CD4-positive, alpha-beta memory T cell (primary cell): ENCODE results near the gene SORCS2. TPM values are rescaled to one million over a fixed set of nuclear protein-coding genes. Genes with fewer than 3 reads are reported as not detected.

Experiments
- CTCF ChIA-PET: fragments of 350-600 bp; sonication (Branson Sonifier 250); formaldehyde crosslinking; loops from one replicate; lab custom pipeline; 2021; ENCODE audit warnings: inconsistent platforms; ENCODE audit not compliant: partially characterized antibody; lab: Charles Lee
- POLR2A ChIA-PET: fragments of 350-600 bp; sonication (Branson Sonifier 250); formaldehyde crosslinking; loops from one replicate; lab custom pipeline; 2021; ENCODE audit not compliant: partially characterized antibody; lab: Charles Lee
- DNase-seq, 5 donors: peaks; one replicate each; pipeline versions ENCODE4 v3.0.0 to v3.0.0-alpha.2; 2020 to 2022; ENCODE audit warnings: mixed read lengths in 1 of 5
- H3K27ac ChIP-seq: one replicate; pipeline ENCODE4 v1.7.0; 2013; ENCODE audit warnings: low read depth, low read length
- H3K27me3 ChIP-seq: 2 replicates; pipeline ENCODE4 v1.7.0; 2013; ENCODE audit warnings: mild to moderate bottlenecking, low read length, moderate library complexity; ENCODE audit not compliant: insufficient read depth
- H3K36me3 ChIP-seq: 2 replicates; pipeline ENCODE4 v1.7.0; 2013; ENCODE audit warnings: mild to moderate bottlenecking, low read length, moderate library complexity; ENCODE audit not compliant: insufficient read depth
- H3K4me1 ChIP-seq: 2 replicates; pipeline ENCODE4 v1.7.0; 2013; ENCODE audit warnings: mild to moderate bottlenecking, low read length, moderate library complexity; ENCODE audit not compliant: insufficient read depth
- H3K4me3 ChIP-seq, 2 donors: one replicate each; pipeline ENCODE4 v1.7.0; 2013; ENCODE audit warnings: low read length in 2 of 2, mild to moderate bottlenecking in 1 of 2
- H3K9me3 ChIP-seq, 2 donors: one replicate each; pipeline ENCODE4 v1.7.0; 2013; ENCODE audit warnings: low read length in 2 of 2, control low read depth in 1 of 2; ENCODE audit not compliant: control insufficient read depth in 1 of 2
- H3K27ac Mint-ChIP-seq, 7 donors: one replicate each; pipeline ENCODE4 v1.8.0; 2020 to 2021; ENCODE audit warnings: mixed read lengths in 7 of 7, mild to moderate bottlenecking in 6 of 7, inconsistent platforms in 3 of 7, moderate library complexity in 3 of 7
- H3K27me3 Mint-ChIP-seq, 2 donors: one replicate each; pipeline ENCODE4 v1.8.0; 2020 to 2021; ENCODE audit warnings: mixed read lengths in 2 of 2
- H3K36me3 Mint-ChIP-seq, 2 donors: one replicate each; pipeline ENCODE4 v1.8.0; 2020 to 2021; ENCODE audit warnings: mixed read lengths in 2 of 2, inconsistent platforms in 1 of 2, mild to moderate bottlenecking in 1 of 2
- H3K4me1 Mint-ChIP-seq, 4 donors: one replicate each; pipeline ENCODE4 v1.8.0; 2020 to 2021; ENCODE audit warnings: mixed read lengths in 4 of 4, mild to moderate bottlenecking in 1 of 4
- H3K4me3 Mint-ChIP-seq, 8 donors: one replicate each; pipeline ENCODE4 v1.8.0; 2020 to 2021; ENCODE audit warnings: mixed read lengths in 8 of 8, mild to moderate bottlenecking in 7 of 8, moderate library complexity in 6 of 8, inconsistent platforms in 3 of 8
- H3K9me3 Mint-ChIP-seq, 8 donors: one replicate each; pipeline ENCODE4 v1.8.0; 2020 to 2021; ENCODE audit warnings: mixed read lengths in 8 of 8, mild to moderate bottlenecking in 5 of 8, inconsistent platforms in 3 of 8, moderate library complexity in 1 of 8
- intact Hi-C: fragments of 100-400 bp; cut with micrococcal nuclease; formaldehyde crosslinking; loops from one replicate; pipeline ENCODE4 v1.15.1; 2023
- polyA plus RNA-seq, 2 donors: library from polyadenylated mRNA; unstranded; fragments of 300-500 nt; fragmentation: Illumina TruSeq; gene quantifications; one replicate each; pipeline ENCODE4 v1.2.3, GENCODE V29; 2021
- total RNA-seq, 2 experiments: library from RNA; stranded (reverse); gene quantifications; one replicate each; pipeline ENCODE4 v1.2.3, GENCODE V29; 2021

Gene SORCS2
- total and polyA plus RNA-seq, 4 experiments from 2014 or later = not detected

- H3K4me1 ChIP-seq = no peaks in the 10 kb centered on the region
Observed at GRCh38 chr4:7360806-7361205, 168.5 kb downstream of the SORCS2 start.

DNA sequence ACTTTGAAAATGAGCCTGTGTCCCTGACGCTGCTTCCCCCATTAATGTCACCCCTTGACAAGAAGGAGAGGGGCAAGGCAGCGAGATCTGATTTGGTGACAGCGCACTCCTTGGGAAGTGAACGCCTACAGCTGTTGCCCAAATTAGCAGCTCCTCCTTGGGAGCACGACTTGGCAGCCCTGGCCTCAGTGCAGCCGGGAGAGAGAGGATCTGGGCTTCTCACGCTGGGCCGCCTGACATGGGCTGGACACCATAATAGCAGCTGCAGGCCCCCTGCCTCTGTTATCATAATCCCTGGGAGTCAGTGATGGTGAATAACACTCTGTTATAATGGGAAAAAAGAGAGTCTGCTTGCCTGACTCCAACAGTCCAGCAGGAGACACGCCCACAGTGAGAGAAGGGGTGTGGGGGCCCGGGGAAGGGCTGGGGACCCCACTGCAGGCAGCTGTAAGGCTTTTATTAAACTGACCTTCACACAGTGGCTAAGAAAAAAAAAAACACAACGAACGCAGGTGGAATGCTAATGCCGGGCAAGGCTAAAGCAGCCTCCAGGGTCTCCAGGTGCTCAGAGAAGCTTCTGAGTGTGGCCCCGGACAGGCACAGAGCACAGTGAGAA is 169.1 kb downstream of the SORCS2 start:
- no peak for DNase-seq
- ChIA-PET CTCF (no interaction called here), POLR2A (no interaction called here)
- Mint-ChIP-seq H3K27me3 (peaks cover 3 to 4% of the 10 kb centered on the region in 2 donors), H3K36me3 (no peaks in the 10 kb centered on the region), H3K27ac (no peak overlapping the region), H3K9me3 (peaks cover 0 to 3% (median 0%) of the 10 kb centered on the region in 8 donors), H3K4me1 (no peaks in the 10 kb centered on the region), H3K4me3 (no peak overlapping the region)
- H3K27me3 ChIP-seq = no peaks in the 10 kb centered on the region
- no peaks in the 10 kb centered on the region for H3K36me3 ChIP-seq
- H3K4me3 ChIP-seq = no peak overlapping the region
- H3K9me3 ChIP-seq = no peaks in the 10 kb centered on the region
- no peaks in the 10 kb centered on the region for H3K4me1 ChIP-seq
- H3K27ac ChIP-seq = no peak overlapping the region
- intact Hi-C loops = no loop called here

More at GRCh38 chr4:7360806-7361205, 168.5 kb downstream of the SORCS2 start:
- Mint-ChIP-seq H3K27ac (no peak overlapping the region), H3K9me3 (peaks cover 0 to 3% (median 0%) of the 10 kb centered on the region in 8 donors), H3K27me3 (peaks cover 3 to 4% of the 10 kb centered on the region in 2 donors), H3K4me3 (no peak overlapping the region), H3K4me1 (no peaks in the 10 kb centered on the region), H3K36me3 (no peaks in the 10 kb centered on the region)
- CTCF ChIA-PET = no interaction called here
- Histone ChIP-seq H3K27ac (no peak overlapping the region), H3K9me3 (no peaks in the 10 kb centered on the region), H3K36me3 (no peaks in the 10 kb centered on the region), H3K4me3 (no peak overlapping the region), H3K27me3 (no peaks in the 10 kb centered on the region)
- intact Hi-C loops = no loop called here
- POLR2A ChIA-PET = no interaction called here
- DNase-seq = no peak

DNA sequence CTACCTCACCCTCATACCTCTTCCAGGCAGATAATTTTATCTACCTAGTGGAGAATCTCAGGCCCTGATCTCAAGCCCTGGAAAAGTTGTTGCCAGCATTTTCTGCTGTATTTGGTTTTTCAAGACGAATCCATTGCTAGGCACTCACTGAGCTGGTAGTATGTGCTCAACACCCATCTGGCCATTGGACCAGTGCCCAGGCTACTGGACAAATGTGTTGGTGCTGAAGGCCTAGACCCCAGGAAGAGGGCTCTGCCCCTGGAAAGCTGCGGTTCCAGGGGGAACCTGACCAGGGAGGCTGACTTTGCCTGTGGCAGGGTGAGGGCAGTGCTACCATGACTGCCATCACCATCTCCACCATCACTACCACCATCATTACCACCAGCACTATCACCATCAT is 170.0 kb downstream of the SORCS2 start:
- Histone ChIP-seq H3K36me3 (no peaks in the 10 kb centered on the region), H3K27me3 (no peaks in the 10 kb centered on the region), H3K4me1 (no peaks in the 10 kb centered on the region), H3K27ac (no peak overlapping the region), H3K9me3 (no peaks in the 10 kb centered on the region), H3K4me3 (no peak overlapping the region)
- ChIA-PET CTCF (no interaction called here), POLR2A (no interaction called here)
- no peak for DNase-seq
- H3K27ac Mint-ChIP-seq = no peak overlapping the region
- H3K27me3 Mint-ChIP-seq = peaks cover 5 to 8% of the 10 kb centered on the region in 2 donors
- H3K4me1 Mint-ChIP-seq = peaks cover 0 to 2% (median 0%) of the 10 kb centered on the region in 4 donors
- peaks cover 0 to 3% (median 0%) of the 10 kb centered on the region in 8 donors for H3K9me3 Mint-ChIP-seq
- intact Hi-C loops = no loop called here
- H3K4me3 Mint-ChIP-seq = no peak overlapping the region
- H3K36me3 Mint-ChIP-seq = no peaks in the 10 kb centered on the region

DNA sequence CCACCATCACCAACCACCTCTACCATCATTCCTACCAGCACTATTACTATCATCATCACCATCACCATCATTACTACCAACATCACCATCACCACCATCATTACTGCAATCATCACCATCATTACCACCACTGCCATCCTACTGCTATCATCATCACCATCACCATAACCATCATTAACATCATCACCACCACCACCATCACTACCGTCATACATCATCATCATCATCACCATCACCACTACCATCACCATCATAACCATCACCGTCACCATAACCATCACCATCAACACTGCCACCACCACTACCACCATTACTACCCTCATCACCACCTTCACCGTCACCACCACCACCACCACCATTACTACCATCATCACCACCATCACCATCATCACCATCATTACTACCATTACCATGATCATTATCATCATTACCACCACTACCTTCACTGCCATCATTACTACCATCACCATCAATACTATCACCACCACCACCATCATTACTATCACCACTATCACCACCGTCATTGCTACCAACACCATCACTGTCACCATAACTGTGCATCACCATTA is 170.6 kb downstream of the SORCS2 start:
- POLR2A ChIA-PET = no interaction called here
- DNase-seq = no peak
- no peaks in the 10 kb centered on the region for H3K9me3 ChIP-seq
- no peak overlapping the region for H3K27ac ChIP-seq
- Mint-ChIP-seq H3K27ac (no peak overlapping the region), H3K9me3 (peaks cover 0 to 3% (median 0%) of the 10 kb centered on the region in 8 donors), H3K4me3 (no peak overlapping the region), H3K4me1 (peaks cover 0 to 2% (median 0%) of the 10 kb centered on the region in 4 donors), H3K27me3 (peaks cover 5 to 8% of the 10 kb centered on the region in 2 donors), H3K36me3 (no peaks in the 10 kb centered on the region)
- intact Hi-C loops = no loop called here
- no peaks in the 10 kb centered on the region for H3K4me1 ChIP-seq
- H3K4me3 ChIP-seq = no peak overlapping the region
- no peaks in the 10 kb centered on the region for H3K36me3 ChIP-seq
- H3K27me3 ChIP-seq = no peaks in the 10 kb centered on the region
- CTCF ChIA-PET = no interaction called here

DNA sequence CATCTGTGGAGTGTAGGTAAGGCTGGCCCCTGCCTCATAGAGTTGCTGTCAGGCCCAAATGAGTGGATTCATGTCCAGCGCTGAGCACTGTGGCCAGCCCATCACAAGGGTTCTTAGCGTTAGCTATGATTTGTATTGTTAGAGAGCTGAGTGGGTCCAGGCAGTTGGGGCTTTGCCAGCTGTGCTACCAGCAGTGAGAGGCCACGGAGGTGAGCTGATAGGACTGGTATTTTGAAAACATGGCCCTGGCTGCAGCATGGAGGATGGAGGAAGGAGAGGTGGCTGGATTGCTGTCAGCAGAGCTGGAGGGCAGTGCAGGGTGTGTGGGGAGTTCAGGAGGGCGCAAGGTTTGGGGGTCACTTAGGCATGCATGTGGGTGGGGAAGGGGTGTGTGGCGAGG is 172.6 kb downstream of the SORCS2 start:
- no peak overlapping the region for H3K27ac ChIP-seq
- Mint-ChIP-seq H3K27me3 (peaks cover 5 to 12% of the 10 kb centered on the region in 2 donors), H3K4me3 (no peak overlapping the region), H3K27ac (no peak overlapping the region), H3K9me3 (peaks cover 0 to 3% (median 0%) of the 10 kb centered on the region in 8 donors), H3K36me3 (no peaks in the 10 kb centered on the region), H3K4me1 (peaks cover 0 to 2% (median 0%) of the 10 kb centered on the region in 4 donors)
- H3K4me3 ChIP-seq = no peak overlapping the region
- H3K9me3 ChIP-seq = no peaks in the 10 kb centered on the region
- ChIA-PET CTCF (no interaction called here), POLR2A (no interaction called here)
- DNase-seq = no peak
- H3K27me3 ChIP-seq = no peaks in the 10 kb centered on the region
- H3K36me3 ChIP-seq = no peaks in the 10 kb centered on the region
- intact Hi-C loops = no loop called here
- no peaks in the 10 kb centered on the region for H3K4me1 ChIP-seq

- Mint-ChIP-seq H3K27ac (no peak overlapping the region), H3K36me3 (no peaks in the 10 kb centered on the region), H3K4me1 (peaks cover 0 to 2% (median 0%) of the 10 kb centered on the region in 4 donors), H3K4me3 (no peak overlapping the region), H3K27me3 (peaks cover 5 to 14% of the 10 kb centered on the region in 2 donors), H3K9me3 (peaks cover 0 to 3% (median 0%) of the 10 kb centered on the region in 8 donors)
- H3K4me3 ChIP-seq = no peak overlapping the region
- H3K9me3 ChIP-seq = no peaks in the 10 kb centered on the region
- ChIA-PET POLR2A (no interaction called here), CTCF (no interaction called here)
- intact Hi-C loops = no loop called here
- no peaks in the 10 kb centered on the region for H3K36me3 ChIP-seq
- no peak overlapping the region for H3K27ac ChIP-seq
- no peak for DNase-seq
- H3K27me3 ChIP-seq = no peaks in the 10 kb centered on the region
- no peaks in the 10 kb centered on the region for H3K4me1 ChIP-seq
Observed at GRCh38 chr4:7365462-7366179, 173.3 kb downstream of the SORCS2 start.

GRCh38 chr4:7366180-7366945 is 174.0 kb downstream of the SORCS2 start:
- no peak overlapping the region for H3K4me3 Mint-ChIP-seq
- peaks cover 2 to 16% of the 10 kb centered on the region in 2 donors for H3K27me3 Mint-ChIP-seq
- no peak overlapping the region for H3K27ac Mint-ChIP-seq
- Histone ChIP-seq H3K4me1 (no peaks in the 10 kb centered on the region), H3K9me3 (no peaks in the 10 kb centered on the region), H3K4me3 (no peak overlapping the region), H3K36me3 (no peaks in the 10 kb centered on the region), H3K27ac (no peak overlapping the region), H3K27me3 (no peaks in the 10 kb centered on the region)
- peaks cover 0 to 2% (median 0%) of the 10 kb centered on the region in 4 donors for H3K4me1 Mint-ChIP-seq
- H3K36me3 Mint-ChIP-seq = no peaks in the 10 kb centered on the region
- ChIA-PET CTCF (no interaction called here), POLR2A (no interaction called here)
- intact Hi-C loops = no loop called here
- H3K9me3 Mint-ChIP-seq = peaks cover 0 to 3% (median 0%) of the 10 kb centered on the region in 8 donors
- DNase-seq = no peak
